GM18511 (cell line): ENCODE data around the gene RIMS4.
"Not testable (repeated sequence)": the region's sequence is repeated elsewhere in the genome, so short reads cannot be mapped to it uniquely, and the experiment has no call there.

Experiments
- ATAC-seq: cut with Tn5 transposase; IDR thresholded peaks from one replicate; pipeline ENCODE4 v1.9.1; 2021; ENCODE audit warnings: mild to moderate bottlenecking, moderate library complexity; ENCODE audit not compliant: unreplicated experiment

Gene RIMS4

GRCh38 chr20:44830995-44831394 is 20.6 kb upstream of the RIMS4 start:
- no peak for ATAC-seq

GRCh38 chr20:44830523-44830922 is 20.2 kb upstream of the RIMS4 start:
- no peak for ATAC-seq

- no peak for ATAC-seq
These were observed 19.3 kb upstream of the RIMS4 start for GRCh38 chr20:44829688-44830087.

- ATAC-seq: no peak
These were observed 18.3 kb upstream of the RIMS4 start for GRCh38 chr20:44828640-44829039.

- ATAC-seq: no peak
These were observed 17.1 kb upstream of the RIMS4 start for GRCh38 chr20:44827401-44827800.

GRCh38 chr20:44821576-44821975 is 11.2 kb upstream of the RIMS4 start:
- not testable (repeated sequence) for ATAC-seq

GRCh38 chr20:44819936-44820335 is 9.6 kb upstream of the RIMS4 start:
- ATAC-seq: no peak

GRCh38 chr20:44817143-44817910 is 7.0 kb upstream of the RIMS4 start:
- ATAC-seq: no peak

- no peak for ATAC-seq
These were observed 4.6 kb upstream of the RIMS4 start for GRCh38 chr20:44814937-44815336.

GRCh38 chr20:44811150-44811685 is 872 bp upstream of the RIMS4 start:
- ATAC-seq: no peak

- no peak for ATAC-seq
These were observed 320 bp downstream of the RIMS4 start for GRCh38 chr20:44810061-44810390.

GRCh38 chr20:44809380-44810060 is 826 bp downstream of the RIMS4 start:
- no peak for ATAC-seq

GRCh38 chr20:44807684-44808056 is 2.7 kb downstream of the RIMS4 start:
- ATAC-seq: no peak

GRCh38 chr20:44807051-44807683 is 3.2 kb downstream of the RIMS4 start:
- no peak for ATAC-seq

GRCh38 chr20:44805979-44806620 is 4.2 kb downstream of the RIMS4 start:
- no peak for ATAC-seq

- ATAC-seq: no peak
These were observed 4.9 kb downstream of the RIMS4 start for GRCh38 chr20:44805335-44805978.

- no peak for ATAC-seq
These were observed 6.9 kb downstream of the RIMS4 start for GRCh38 chr20:44803383-44803941.

GRCh38 chr20:44802702-44803101 is 7.6 kb downstream of the RIMS4 start:
- no peak for ATAC-seq

- ATAC-seq: no peak
These were observed 9.8 kb downstream of the RIMS4 start for GRCh38 chr20:44800391-44801046.

- no peak for ATAC-seq
These were observed 10.7 kb downstream of the RIMS4 start for GRCh38 chr20:44799691-44800090.
